NOMO-1 (cell line): ENCODE measurements around the gene PIWIL4.

Source experiments
- DNase-seq, 2 experiments: peaks; one replicate each; lab custom pipeline; 2025; ENCODE audit not compliant: unreplicated experiment in 2 of 2; lab: John Stamatoyannopoulos, UW

PIWIL4 gene

GRCh38 chr11:94658888-94659287 lies 91.7 kb downstream of the PIWIL4 start:
- DNase-seq = no peak

GRCh38 chr11:94661444-94661843 lies 94.3 kb downstream of the PIWIL4 start:
- DNase-seq = no peak

- DNase-seq = no peak
Measured at GRCh38 chr11:94662065-94662779, 95.1 kb downstream of the PIWIL4 start.

GRCh38 chr11:94662846-94663390 lies 95.8 kb downstream of the PIWIL4 start:
- no peak for DNase-seq

- DNase-seq = no peak
Measured at GRCh38 chr11:94664346-94664745, 97.2 kb downstream of the PIWIL4 start.

GRCh38 chr11:94665116-94665659 lies 98.0 kb downstream of the PIWIL4 start:
- no peak for DNase-seq

- no peak for DNase-seq
Measured at GRCh38 chr11:94666792-94667721, 99.9 kb downstream of the PIWIL4 start.

GRCh38 chr11:94668212-94668793 lies 101.1 kb downstream of the PIWIL4 start:
- DNase-seq = no peak

GRCh38 chr11:94669023-94669422 lies 101.9 kb downstream of the PIWIL4 start:
- no peak for DNase-seq
